Fibroblast of villous mesenchyme (primary cell): Measurements from ENCODE around the gene FLNC. TPM values are rescaled to one million over a fixed set of nuclear protein-coding genes. Genes with fewer than 3 reads are reported as not detected.

Source experiments
- DNase-seq: peaks from one replicate; pipeline ENCODE4 v3.0.0-alpha.2; 2010; ENCODE audit warnings: low read depth
- H3K4me3 ChIP-seq: 2 replicates; pipeline ENCODE4 v1.5.1; 2011; ENCODE audit warnings: low read depth, mild to moderate bottlenecking, low read length
- CTCF ChIP-seq: IDR thresholded peaks from 2 replicates; pipeline ENCODE4 v1.5.1; 2012; ENCODE audit warnings: low read depth, mild to moderate bottlenecking, low read length; ENCODE audit not compliant: insufficient read depth
- total RNA-seq: library from RNA; depleted of rRNA; stranded (reverse); fragments of >200 nt; gene quantifications from 2 replicates; pipeline ENCODE4 v1.2.3, GENCODE V29; 2012

The FLNC gene
- total RNA-seq, 1 donor: 185 TPM

DNA sequence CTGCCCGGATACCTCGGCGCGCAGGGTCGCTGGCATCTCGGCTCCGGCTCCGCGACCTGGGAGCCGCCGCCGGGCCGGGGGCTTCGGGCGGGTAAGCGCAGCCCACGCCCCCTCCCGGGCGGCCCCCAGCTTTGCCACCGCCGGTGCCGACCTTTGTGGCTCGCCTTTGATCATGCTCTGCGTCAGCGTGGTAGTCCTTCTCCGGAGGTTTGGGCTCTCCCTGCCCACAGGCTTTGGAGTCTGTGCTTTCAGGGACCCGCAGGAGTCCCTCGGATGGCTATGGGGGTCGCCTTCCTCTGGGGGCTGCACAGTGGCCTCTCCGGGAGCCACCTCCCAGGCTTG lies 39.7 kb downstream of the FLNC start:
- peak overlapping the region; percentile 43 for H3K4me3 ChIP-seq
- no peak for TF ChIP-seq CTCF

DNA sequence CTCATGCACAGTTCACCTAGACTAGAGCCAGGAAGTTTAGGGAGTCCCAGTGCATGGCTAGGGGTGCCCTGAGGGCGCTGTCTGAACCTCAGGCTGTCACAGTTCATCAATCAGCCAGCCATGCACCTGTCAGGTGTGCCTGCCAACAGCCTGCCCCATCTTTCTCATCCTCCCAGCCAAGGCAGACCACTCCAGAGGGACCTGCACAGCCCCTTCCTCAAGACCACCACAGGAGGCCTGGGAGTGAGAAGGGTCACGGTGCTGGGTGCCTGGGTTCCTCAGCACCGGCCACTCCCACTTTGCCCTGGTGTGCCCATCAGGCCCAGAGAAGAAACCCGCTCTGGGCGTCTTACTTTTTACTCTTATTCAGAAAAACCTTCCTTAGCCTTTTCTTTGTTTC lies 40.8 kb downstream of the FLNC start:
- H3K4me3 ChIP-seq: no peak overlapping the region
- TF ChIP-seq CTCF: no peak
- no peak for DNase-seq

More for the DNA sequence above, 39.7 kb downstream of the FLNC start:
- DNase-seq: no peak

DNA sequence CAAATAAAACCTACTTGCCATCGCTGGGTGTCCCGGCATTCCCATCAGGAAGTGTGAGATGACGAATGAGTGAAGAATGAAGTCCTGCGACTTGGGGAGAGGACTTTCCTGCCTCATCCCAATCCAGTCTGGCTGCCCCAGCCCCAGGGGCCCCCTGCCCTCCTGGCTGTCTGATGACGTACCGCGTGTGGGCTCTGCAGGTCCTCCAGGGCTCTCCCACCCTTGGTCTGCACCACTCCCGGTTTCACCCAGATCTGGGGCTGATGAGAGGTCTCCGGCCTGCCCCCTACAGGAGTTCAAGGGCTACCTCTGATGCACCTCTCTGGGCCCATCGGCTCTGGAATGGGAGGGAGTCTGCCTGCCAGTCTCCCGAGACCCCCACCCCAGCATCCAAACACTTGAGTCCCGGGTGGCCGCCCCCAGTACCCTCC lies 42.2 kb downstream of the FLNC start:
- H3K4me3 ChIP-seq: no peak overlapping the region
- no peak for TF ChIP-seq CTCF
- no peak for DNase-seq

DNA sequence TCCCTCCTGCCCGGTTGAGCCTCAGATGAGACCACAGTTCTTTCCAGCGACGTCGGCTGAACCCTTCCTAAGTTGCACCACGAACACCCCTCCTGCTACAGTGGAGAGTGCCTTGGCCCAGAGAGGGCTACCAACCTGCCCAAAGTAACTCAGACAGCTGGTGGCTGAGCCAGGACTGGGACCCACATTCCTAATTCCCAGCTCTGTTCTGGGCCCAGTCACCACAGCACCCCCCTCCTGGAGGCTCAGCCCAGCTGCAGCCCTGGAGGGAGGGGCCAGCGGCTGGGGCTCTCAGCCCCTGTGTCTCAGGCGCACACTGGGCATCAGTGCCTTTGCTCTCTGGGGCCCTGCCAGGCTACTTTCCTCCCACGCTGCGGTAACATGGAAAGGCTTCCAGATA lies 43.0 kb downstream of the FLNC start:
- no peak for TF ChIP-seq CTCF
- DNase-seq: no peak
- no peak overlapping the region for H3K4me3 ChIP-seq

DNA sequence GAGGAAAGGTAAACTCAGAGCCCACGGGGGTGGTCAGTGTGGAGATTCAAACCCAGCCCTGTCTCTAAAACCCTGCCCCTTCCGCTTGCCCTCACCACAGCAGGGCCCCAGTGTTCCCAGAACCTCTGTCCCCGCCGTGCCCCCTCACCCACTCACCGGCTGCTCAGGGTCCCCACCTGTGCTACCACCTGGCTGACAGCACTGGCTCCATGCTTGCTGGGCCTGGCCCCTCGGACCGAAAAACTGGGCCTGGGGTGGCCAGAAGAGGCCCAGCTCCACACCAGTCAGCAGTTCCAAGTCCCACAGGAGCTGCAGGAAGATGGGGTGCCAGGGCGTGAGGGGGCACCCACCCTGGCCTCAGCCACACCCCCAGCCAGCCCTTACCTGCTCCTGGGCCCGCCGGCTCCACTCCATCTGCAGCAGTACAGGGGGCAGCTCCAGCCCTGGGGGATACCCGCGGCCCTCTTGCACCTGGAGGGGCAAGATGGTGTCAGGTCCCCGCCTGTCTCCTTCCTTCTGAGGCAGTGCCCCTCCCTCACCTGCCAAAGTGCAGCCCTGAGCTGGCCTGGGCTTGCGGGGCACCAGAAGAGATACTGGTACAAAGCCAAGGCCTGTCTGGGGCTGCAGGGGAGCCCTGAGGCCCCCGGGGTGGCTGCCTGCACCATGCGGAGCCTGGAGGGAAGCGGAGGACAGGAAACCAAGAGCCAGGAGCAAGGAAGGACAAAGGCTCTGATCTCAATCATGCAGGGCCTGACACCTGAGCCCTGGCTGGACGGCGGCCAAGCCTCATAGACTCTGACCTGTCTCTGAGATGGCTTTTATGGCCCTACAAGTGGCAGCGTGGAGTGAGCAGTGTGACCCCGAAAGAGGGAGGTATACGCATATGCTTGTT lies 44.2 kb downstream of the FLNC start:
- no peak for TF ChIP-seq CTCF
- no peak for DNase-seq
- H3K4me3 ChIP-seq: no peak overlapping the region

DNA sequence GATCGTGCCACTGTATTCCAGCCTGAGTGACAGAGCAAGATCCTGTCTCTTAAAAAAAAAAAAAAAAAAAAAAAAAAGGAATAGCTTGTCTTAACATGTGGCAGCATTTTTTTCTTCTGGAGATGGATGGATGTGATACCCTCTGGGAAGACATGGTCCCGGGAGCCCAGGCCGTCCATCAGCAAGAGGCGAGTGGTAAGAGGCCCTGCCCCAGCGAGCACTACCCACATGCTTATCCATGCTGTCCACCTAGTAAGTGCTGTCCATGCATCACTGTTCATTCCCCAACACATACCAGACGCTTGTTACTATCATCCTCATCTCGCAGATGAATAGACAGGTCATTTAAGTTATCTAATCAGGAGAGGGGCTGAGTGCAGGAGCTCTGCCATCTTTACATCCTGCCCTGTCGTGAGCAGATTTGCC lies 45.3 kb downstream of the FLNC start:
- no peak overlapping the region for H3K4me3 ChIP-seq
- no peak for DNase-seq
- TF ChIP-seq CTCF: no peak
